OCI-LY1 (cell line): ENCODE results near the gene TSPAN5.

ENCODE experiments used
- H2AFZ ChIP-seq: fragments of 200-600 bp; sonication (generic), shearing (Covaris generic); 2 replicates; pipeline ENCODE4 v1.6.0; 2014; ENCODE audit warnings: antibody characterized with exemption, mild to moderate bottlenecking, low read length
- H3F3A ChIP-seq: fragments of 200-600 bp; sonication (generic), shearing (Covaris generic); 2 replicates; pipeline ENCODE4 v1.6.0; 2014; ENCODE audit warnings: mild to moderate bottlenecking, antibody characterized with exemption, low read length, moderate library complexity; ENCODE audit not compliant: insufficient read depth
- H3K27ac ChIP-seq: fragments of 200-600 bp; sonication (generic); 2 replicates; pipeline ENCODE4 v1.5.1; 2014; ENCODE audit warnings: low read length, mixed run types, mild to moderate bottlenecking, low read depth; ENCODE audit not compliant: poor library complexity, severe bottlenecking
- H3K27me3 ChIP-seq: fragments of 200-600 bp; sonication (generic); 2 replicates; pipeline ENCODE4 v1.6.0; 2014; ENCODE audit warnings: antibody characterized with exemption, mild to moderate bottlenecking, low read length, moderate library complexity; ENCODE audit not compliant: insufficient read depth
- H3K36me3 ChIP-seq: fragments of 200-600 bp; sonication (generic); 2 replicates; pipeline ENCODE4 v1.6.1; 2014; ENCODE audit warnings: mild to moderate bottlenecking, antibody characterized with exemption, low read length, moderate library complexity, mixed read lengths; ENCODE audit not compliant: insufficient read depth
- H3K4me1 ChIP-seq: fragments of 200-600 bp; sonication (generic); 2 replicates; pipeline ENCODE4 v1.5.1; 2014; ENCODE audit warnings: mild to moderate bottlenecking, low read length, moderate library complexity; ENCODE audit not compliant: insufficient read depth, severe bottlenecking
- H3K4me2 ChIP-seq: fragments of 200-600 bp; sonication (generic), shearing (Covaris generic); 2 replicates; pipeline ENCODE4 v1.6.1; 2014; ENCODE audit warnings: low read length
- H3K4me3 ChIP-seq: fragments of 200-600 bp; sonication (generic); 2 replicates; pipeline ENCODE4 v1.5.1; 2014; ENCODE audit warnings: low read length, low read depth, mild to moderate bottlenecking, mixed read lengths; ENCODE audit not compliant: poor library complexity, severe bottlenecking
- H3K79me2 ChIP-seq: fragments of 200-600 bp; shearing (Covaris generic); 2 replicates; pipeline ENCODE4 v1.6.1; 2016; ENCODE audit warnings: mixed run types, low read length, mixed read lengths; ENCODE audit not compliant: insufficient read depth
- H3K9ac ChIP-seq: fragments of 200-600 bp; sonication (generic), shearing (Covaris generic); 2 replicates; pipeline ENCODE4 v1.6.1; 2014; ENCODE audit warnings: mild to moderate bottlenecking, low read length, mixed read lengths
- H3K9me2 ChIP-seq: fragments of 200-600 bp; sonication (generic), shearing (Covaris generic); 2 replicates; pipeline ENCODE4 v1.6.1; 2014; ENCODE audit warnings: low read depth, mild to moderate bottlenecking, low read length, mixed read lengths
- H3K9me3 ChIP-seq: fragments of 200-600 bp; shearing (Covaris generic); 2 replicates; pipeline ENCODE4 v1.6.1; 2014; ENCODE audit warnings: low read length, mixed read lengths
- H4K20me1 ChIP-seq: fragments of 200-600 bp; sonication (generic), shearing (Covaris generic); 2 replicates; pipeline ENCODE4 v1.6.0; 2016; ENCODE audit warnings: mild to moderate bottlenecking, low read length; ENCODE audit not compliant: insufficient read depth
- EZH2 ChIP-seq: fragments of 200-600 bp; sonication (generic), shearing (Covaris generic); IDR thresholded peaks from 2 replicates; pipeline ENCODE4 v1.8.0; 2017; ENCODE audit warnings: borderline replicate concordance, mixed run types, mild to moderate bottlenecking, antibody characterized with exemption, low read length, moderate library complexity, mixed read lengths
- TF ChIP-seq, protein P1 (sequence below): fragments of 200-600 bp; sonication (generic), shearing (Covaris generic); IDR thresholded peaks from 2 replicates; pipeline ENCODE4 v1.5.1; 2017; ENCODE audit warnings: mild to moderate bottlenecking, antibody characterized with exemption, low read length, moderate library complexity, mixed read lengths

The TSPAN5 gene

GRCh38 chr4:98620087-98620784 lies 38.2 kb downstream of the TSPAN5 start:
- H3K9me3 ChIP-seq = no peaks in the 10 kb centered on the region
- no peaks in the 10 kb centered on the region for H3K27me3 ChIP-seq
- no peaks in the 10 kb centered on the region for H3K79me2 ChIP-seq
- H3K9me2 ChIP-seq = no peaks in the 10 kb centered on the region
- H3F3A ChIP-seq = no peaks in the 10 kb centered on the region
- no peak overlapping the region for H2AFZ ChIP-seq
- no peak overlapping the region for H3K9ac ChIP-seq
- H3K4me1 ChIP-seq = no peaks in the 10 kb centered on the region
- TF ChIP-seq, protein P1, sequence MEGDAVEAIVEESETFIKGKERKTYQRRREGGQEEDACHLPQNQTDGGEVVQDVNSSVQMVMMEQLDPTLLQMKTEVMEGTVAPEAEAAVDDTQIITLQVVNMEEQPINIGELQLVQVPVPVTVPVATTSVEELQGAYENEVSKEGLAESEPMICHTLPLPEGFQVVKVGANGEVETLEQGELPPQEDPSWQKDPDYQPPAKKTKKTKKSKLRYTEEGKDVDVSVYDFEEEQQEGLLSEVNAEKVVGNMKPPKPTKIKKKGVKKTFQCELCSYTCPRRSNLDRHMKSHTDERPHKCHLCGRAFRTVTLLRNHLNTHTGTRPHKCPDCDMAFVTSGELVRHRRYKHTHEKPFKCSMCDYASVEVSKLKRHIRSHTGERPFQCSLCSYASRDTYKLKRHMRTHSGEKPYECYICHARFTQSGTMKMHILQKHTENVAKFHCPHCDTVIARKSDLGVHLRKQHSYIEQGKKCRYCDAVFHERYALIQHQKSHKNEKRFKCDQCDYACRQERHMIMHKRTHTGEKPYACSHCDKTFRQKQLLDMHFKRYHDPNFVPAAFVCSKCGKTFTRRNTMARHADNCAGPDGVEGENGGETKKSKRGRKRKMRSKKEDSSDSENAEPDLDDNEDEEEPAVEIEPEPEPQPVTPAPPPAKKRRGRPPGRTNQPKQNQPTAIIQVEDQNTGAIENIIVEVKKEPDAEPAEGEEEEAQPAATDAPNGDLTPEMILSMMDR = no peak
- no peak for TF ChIP-seq EZH2
- H4K20me1 ChIP-seq = no peaks in the 10 kb centered on the region
- H3K36me3 ChIP-seq = no peaks in the 10 kb centered on the region
- no peak overlapping the region for H3K4me2 ChIP-seq
- no peak overlapping the region for H3K27ac ChIP-seq
- no peak overlapping the region for H3K4me3 ChIP-seq

- Histone ChIP-seq H3K9ac (no peak overlapping the region), H3K4me3 (no peak overlapping the region), H3K79me2 (no peaks in the 10 kb centered on the region), H3K27ac (no peak overlapping the region), H3K36me3 (no peaks in the 10 kb centered on the region), H3K9me2 (no peaks in the 10 kb centered on the region), H4K20me1 (no peaks in the 10 kb centered on the region), H3K9me3 (no peaks in the 10 kb centered on the region), H3K27me3 (no peaks in the 10 kb centered on the region), H3K4me1 (no peaks in the 10 kb centered on the region), H2AFZ (no peak overlapping the region), H3F3A (no peaks in the 10 kb centered on the region), H3K4me2 (no peak overlapping the region)
- TF ChIP-seq EZH2 = no peak
- TF ChIP-seq, protein P1 = no peak
Observed at GRCh38 chr4:98619180-98619579, 39.2 kb downstream of the TSPAN5 start.

- Histone ChIP-seq H3K4me1 (no peaks in the 10 kb centered on the region), H4K20me1 (no peaks in the 10 kb centered on the region), H3K9me3 (no peaks in the 10 kb centered on the region), H3F3A (no peaks in the 10 kb centered on the region), H2AFZ (no peak overlapping the region), H3K27ac (no peak overlapping the region), H3K9ac (no peak overlapping the region), H3K4me2 (no peak overlapping the region), H3K4me3 (no peak overlapping the region), H3K27me3 (no peaks in the 10 kb centered on the region), H3K79me2 (no peaks in the 10 kb centered on the region), H3K9me2 (no peaks in the 10 kb centered on the region), H3K36me3 (no peaks in the 10 kb centered on the region)
- TF ChIP-seq, protein P1 = no peak
- TF ChIP-seq EZH2 = no peak
Observed at GRCh38 chr4:98618680-98619079, 39.7 kb downstream of the TSPAN5 start.
